IMR-90 (cell line): ENCODE data around the gene RDH16. TPM values are rescaled to one million over a fixed set of nuclear protein-coding genes. Genes with fewer than 3 reads are reported as not detected.

Experiments used
- ATAC-seq: fragments of 200-7000 bp; cut with Tn5 transposase; 2 replicates; pipeline ENCODE4 v1.9.1; 2020; ENCODE audit warnings: low read depth, mild to moderate bottlenecking, moderate library complexity
- BruUV-seq: library from RNA; stranded (reverse); fragments of 400-500 nt; replicated peaks from 2 replicates; lab custom pipeline; 2021; lab: Mats Ljungman, UMichigan
- CTCF ChIA-PET: fragments of 300-600 bp; formaldehyde crosslinking; extraction: SDS; loops from one replicate; lab custom pipeline; 2021; ENCODE audit warnings: antibody characterized with exemption; lab: Yijun Ruan, JAX
- POLR2A ChIA-PET: fragments of 300-600 bp; sonication (Branson Sonifier 250); formaldehyde crosslinking; loops from one replicate; lab custom pipeline; 2022; ENCODE audit warnings: antibody characterized with exemption; ENCODE audit not compliant: unreplicated experiment; lab: Charles Lee
- DNase-seq: peaks from one replicate; pipeline ENCODE4 v3.0.0; 2013
- H2AFZ ChIP-seq: replicated peaks from 2 replicates; pipeline ENCODE3; 2013; ENCODE audit warnings: low read length, mild to moderate bottlenecking; ENCODE audit not compliant: poor library complexity
- H2AK5ac ChIP-seq: 2 replicates; pipeline ENCODE4 v1.6.1; 2013; ENCODE audit warnings: low read depth, low read length, inconsistent platforms
- H2AK9ac ChIP-seq: replicated peaks from 2 replicates; pipeline ENCODE3; 2013; ENCODE audit warnings: mild to moderate bottlenecking, low read depth, low read length, moderate library complexity; ENCODE audit not compliant: poor library complexity
- H2BK120ac ChIP-seq: 2 replicates; pipeline ENCODE4 v1.6.1; 2013; ENCODE audit warnings: low read depth, low read length, inconsistent platforms
- H2BK15ac ChIP-seq: 3 replicates; pipeline ENCODE4 v1.6.1; 2013; ENCODE audit warnings: low read depth, low read length, inconsistent platforms
- H2BK20ac ChIP-seq: 2 replicates; pipeline ENCODE4 v1.6.1; 2013; ENCODE audit warnings: low read depth, mild to moderate bottlenecking, inconsistent platforms, low read length, moderate library complexity
- H2BK5ac ChIP-seq: 2 replicates; pipeline ENCODE4 v1.6.1; 2013; ENCODE audit warnings: mild to moderate bottlenecking, low read depth, low read length, inconsistent platforms; ENCODE audit not compliant: poor library complexity, severe bottlenecking
- H3K14ac ChIP-seq: replicated peaks from 2 replicates; pipeline ENCODE4 v1.6.1; 2013; ENCODE audit warnings: low read depth, low read length, inconsistent platforms
- H3K18ac ChIP-seq: 2 replicates; pipeline ENCODE4 v1.6.1; 2013; ENCODE audit warnings: low read depth, low read length, control low read depth
- H3K23ac ChIP-seq: 2 replicates; pipeline ENCODE4 v1.6.1; 2013; ENCODE audit warnings: low read depth, low read length, inconsistent platforms
- H3K27ac ChIP-seq: 2 replicates; pipeline ENCODE4 v1.5.1; 2013; ENCODE audit warnings: mild to moderate bottlenecking, control low read depth, low read length; ENCODE audit not compliant: insufficient read depth
- H3K27me3 ChIP-seq: 2 replicates; pipeline ENCODE4 v1.6.1; 2013; ENCODE audit warnings: low read length; ENCODE audit not compliant: control insufficient read depth, insufficient read depth
- H3K36me3 ChIP-seq: 2 replicates; pipeline ENCODE4 v1.6.1; 2013; ENCODE audit warnings: low read length, mixed read lengths; ENCODE audit not compliant: control insufficient read depth, insufficient read depth
- H3K4ac ChIP-seq: 2 replicates; pipeline ENCODE4 v1.6.1; 2013; ENCODE audit warnings: low read depth, low read length, inconsistent platforms
- H3K4me1 ChIP-seq: 2 replicates; pipeline ENCODE4 v1.6.1; 2013; ENCODE audit warnings: low read length, mixed read lengths; ENCODE audit not compliant: control insufficient read depth, insufficient read depth
- H3K4me2 ChIP-seq: 2 replicates; pipeline ENCODE4 v1.6.1; 2013; ENCODE audit warnings: low read depth, mild to moderate bottlenecking, control low read depth, low read length, moderate library complexity
- H3K4me3 ChIP-seq: 2 replicates; pipeline ENCODE4 v1.5.1; 2013; ENCODE audit warnings: low read depth, mild to moderate bottlenecking, control low read depth, low read length, moderate library complexity; ENCODE audit not compliant: insufficient read depth
- H3K56ac ChIP-seq: 2 replicates; pipeline ENCODE4 v1.6.1; 2013; ENCODE audit warnings: low read length, inconsistent platforms; ENCODE audit not compliant: insufficient read depth; ENCODE audit errors: extremely low read depth
- H3K79me1 ChIP-seq, 2 experiments: 2 replicates each; pipeline ENCODE4 v1.6.1; 2013; ENCODE audit warnings: low read length in 2 of 2, inconsistent platforms in 1 of 2, low read depth in 1 of 2
- H3K9ac ChIP-seq: 2 replicates; pipeline ENCODE4 v1.6.1; 2013; ENCODE audit warnings: low read depth, low read length, control low read depth
- H3K9me1 ChIP-seq: 2 replicates; pipeline ENCODE4 v1.6.1; 2013; ENCODE audit warnings: low read length, inconsistent platforms; ENCODE audit not compliant: insufficient read depth
- H3K9me3 ChIP-seq: 2 replicates; pipeline ENCODE4 v1.6.1; 2013; ENCODE audit warnings: low read length; ENCODE audit not compliant: control insufficient read depth, insufficient read depth
- H4K20me1 ChIP-seq: 2 replicates; pipeline ENCODE4 v1.6.1; 2013; ENCODE audit warnings: low read length, inconsistent platforms; ENCODE audit not compliant: insufficient read depth
- H4K5ac ChIP-seq: 2 replicates; pipeline ENCODE4 v1.6.1; 2013; ENCODE audit warnings: mild to moderate bottlenecking, low read depth, low read length, control low read depth
- H4K8ac ChIP-seq, 2 experiments: 2 replicates each; pipeline ENCODE4 v1.6.1; 2013; ENCODE audit warnings: low read depth in 2 of 2, low read length in 2 of 2, control low read depth in 1 of 2, inconsistent platforms in 1 of 2
- H4K91ac ChIP-seq: 2 replicates; pipeline ENCODE4 v1.6.1; 2013; ENCODE audit warnings: low read depth, low read length, inconsistent platforms; ENCODE audit not compliant: insufficient read depth
- BHLHE40 ChIP-seq: fragments of 150-350 bp; IDR thresholded peaks from 2 replicates; pipeline ENCODE4 v1.6.1; 2016; ENCODE audit warnings: mild to moderate bottlenecking, low read depth, low read length
- CEBPB ChIP-seq: IDR thresholded peaks from 2 replicates; pipeline ENCODE4 v1.6.1; 2012; ENCODE audit warnings: low read depth, low read length, improper control_type of control experiment
- CHD1 ChIP-seq: IDR thresholded peaks from 2 replicates; pipeline ENCODE4 v1.6.1; 2012; ENCODE audit warnings: low read depth, low read length, improper control_type of control experiment
- FOS ChIP-seq: fragments of 150-350 bp; IDR thresholded peaks from 2 replicates; pipeline ENCODE4 v1.6.1; 2016; ENCODE audit warnings: low read depth, low read length
- MAFK ChIP-seq: IDR thresholded peaks from 2 replicates; pipeline ENCODE4 v1.6.1; 2012; ENCODE audit warnings: low read depth, low read length, improper control_type of control experiment
- MAZ ChIP-seq: IDR thresholded peaks from 2 replicates; pipeline ENCODE4 v1.6.1; 2012; ENCODE audit warnings: low read depth, mild to moderate bottlenecking, low read length, improper control_type of control experiment, moderate library complexity, borderline replicate concordance
- MXI1 ChIP-seq: IDR thresholded peaks from 2 replicates; pipeline ENCODE4 v1.6.1; 2012; ENCODE audit warnings: low read depth, mild to moderate bottlenecking, low read length, moderate library complexity, borderline replicate concordance
- NFE2L2 ChIP-seq: fragments of 150-350 bp; IDR thresholded peaks from 2 replicates; pipeline ENCODE4 v1.6.1; 2016; ENCODE audit warnings: low read depth, mild to moderate bottlenecking, low read length
- POLR2A ChIP-seq: IDR thresholded peaks from 2 replicates; pipeline ENCODE4 v1.6.1; 2012; ENCODE audit warnings: mild to moderate bottlenecking, low read depth, low read length
- RAD21 ChIP-seq: IDR thresholded peaks from 2 replicates; pipeline ENCODE4 v1.6.1; 2012; ENCODE audit warnings: low read length, improper control_type of control experiment
- RCOR1 ChIP-seq: IDR thresholded peaks from 2 replicates; pipeline ENCODE4 v1.6.1; 2012; ENCODE audit warnings: mild to moderate bottlenecking, low read length, improper control_type of control experiment; ENCODE audit not compliant: insufficient replicate concordance
- RFX5 ChIP-seq: IDR thresholded peaks from 2 replicates; pipeline ENCODE4 v1.8.0; 2012; ENCODE audit warnings: low read depth, mild to moderate bottlenecking, low read length, moderate library complexity
- SMC3 ChIP-seq: fragments of 150-350 bp; IDR thresholded peaks from 2 replicates; pipeline ENCODE4 v1.6.1; 2016; ENCODE audit warnings: low read depth, mild to moderate bottlenecking, antibody characterized with exemption, low read length, moderate library complexity
- WGBS, 2 experiments: methylation state at CpG; one replicate each; pipeline versions ENCODE4 v1.1.5 to v1.1.7; 2013; ENCODE audit warnings: missing lambda C conversion rate in 2 of 2; ENCODE audit not compliant: insufficient read length in 1 of 2; ENCODE audit errors: extremely low coverage in 2 of 2; 5-methylcytosine and 5-hydroxymethylcytosine counted together
- dilution Hi-C: fragments of 300-500 bp; cut with HindIII; formaldehyde crosslinking; loops from one replicate; pipeline ENCODE4 v1.14.3; 2018; ENCODE audit warnings: low sequenced_read_pairs; ENCODE audit not compliant: unreplicated experiment
- in situ Hi-C: fragments of 300-500 bp; cut with MboI; formaldehyde crosslinking; loops from 3 replicates; pipeline ENCODE4 v1.14.3; 2019; ENCODE audit warnings: low sequenced_read_pairs, inconsistent platforms, mixed read lengths
- intact Hi-C: fragments of 100-400 bp; cut with micrococcal nuclease; formaldehyde crosslinking; loops from 2 replicates; pipeline ENCODE4 v1.10.0; 2022
- polyA plus RNA-seq, 3 experiments: library from polyadenylated mRNA; depleted of rRNA; stranded (reverse); fragments of >200 nt; gene quantifications; 2 replicates each; pipeline ENCODE4 v1.2.3, GENCODE V29; 2012; ENCODE audit warnings: low replicate concordance in 1 of 3
- total RNA-seq: library from RNA; depleted of rRNA; stranded (reverse); fragments of >200 nt; gene quantifications from 2 replicates; pipeline ENCODE4 v1.2.3, GENCODE V29; 2012
- TF ChIP-seq, protein P1 (sequence below): conservative IDR thresholded peaks from 2 replicates; pipeline ENCODE4 v1.5.1; 2012; ENCODE audit warnings: mild to moderate bottlenecking, low read depth, low read length, improper control_type of control experiment
- TF ChIP-seq, protein P2 (sequence below): fragments of 150-350 bp; IDR thresholded peaks from 2 replicates; pipeline ENCODE4 v1.6.1; 2016; ENCODE audit warnings: low read depth, mild to moderate bottlenecking, low read length, moderate library complexity, borderline replicate concordance
- TF ChIP-seq, protein P3 (sequence below): fragments of 150-350 bp; IDR thresholded peaks from 2 replicates; pipeline ENCODE4 v1.6.1; 2017; ENCODE audit warnings: mild to moderate bottlenecking, antibody characterized with exemption, low read length, low read depth

The RDH16 gene
- total and polyA plus RNA-seq, 2 of the 4 experiments (the other 2 are of a cell fraction): not detected

DNA sequence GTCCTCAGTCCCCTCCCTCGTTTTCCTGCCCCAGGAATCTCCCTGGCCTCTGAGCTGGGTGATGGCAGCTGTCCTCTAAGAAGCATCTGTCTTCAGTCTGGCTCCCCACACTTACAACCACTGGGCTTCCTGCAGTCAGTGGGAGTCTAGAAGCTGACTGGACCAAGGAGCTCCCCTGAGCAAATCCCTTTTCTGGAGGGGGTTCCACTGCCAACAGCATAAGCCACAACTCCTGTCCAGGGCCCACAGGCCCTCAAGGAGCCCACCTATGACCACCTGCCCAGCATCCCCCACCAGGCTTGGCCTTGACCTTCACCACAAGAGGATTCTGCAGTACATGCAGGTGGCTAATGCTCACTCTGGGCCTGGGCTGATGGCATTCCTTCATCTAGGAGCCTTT, 4.1 kb downstream of the RDH16 start:
- H3K27ac ChIP-seq: no peak overlapping the region
- no peak overlapping the region for H2AK5ac ChIP-seq
- H2BK120ac ChIP-seq: no peak overlapping the region
- no peak overlapping the region for H3K4me3 ChIP-seq
- no peak overlapping the region for H2AK9ac ChIP-seq
- H4K8ac ChIP-seq: no peak overlapping the region
- WGBS, 2 experiments: no CpG with 5 or more reads among the region's 1 CpG
- H4K91ac ChIP-seq: no peak overlapping the region
- no peak overlapping the region for H3K4me2 ChIP-seq
- CTCF ChIA-PET: no interaction called here
- H2AFZ ChIP-seq: no peak overlapping the region
- dilution Hi-C loops (no loop called here), intact Hi-C loops (no loop called here), in situ Hi-C loops (no loop called here)
- no peak overlapping the region for H2BK15ac ChIP-seq
- H3K56ac ChIP-seq: no peak overlapping the region
- POLR2A ChIA-PET: no interaction called here
- DNase-seq (no peak), ATAC-seq (no peak)
- no peak overlapping the region for H3K9ac ChIP-seq
- H3K23ac ChIP-seq: no peak overlapping the region
- BruUV-seq: no TSS peak
- peaks cover 45% of the 10 kb centered on the region for H3K27me3 ChIP-seq
- H2BK20ac ChIP-seq: no peak overlapping the region
- no peaks in the 10 kb centered on the region for H3K79me1 ChIP-seq
- no peaks in the 10 kb centered on the region for H4K20me1 ChIP-seq
- H3K14ac ChIP-seq: no peak overlapping the region
- H3K9me3 ChIP-seq: peaks cover 3% of the 10 kb centered on the region
- 0 out of 2 replicates have a peak, but pooled peaks cover 5% of the 10 kb centered on the region for H3K9me1 ChIP-seq
- no peak overlapping the region for H4K5ac ChIP-seq
- no peaks in the 10 kb centered on the region for H3K4me1 ChIP-seq
- TF ChIP-seq MAZ (no peak), MXI1 (no peak), NFE2L2 (no peak), RCOR1 (no peak), RAD21 (no peak), MAFK (no peak), BHLHE40 (no peak), RFX5 (no peak), POLR2A (no peak), SMC3 (no peak), CHD1 (no peak), FOS (no peak), CEBPB (no peak)
- TF ChIP-seq, protein P1, sequence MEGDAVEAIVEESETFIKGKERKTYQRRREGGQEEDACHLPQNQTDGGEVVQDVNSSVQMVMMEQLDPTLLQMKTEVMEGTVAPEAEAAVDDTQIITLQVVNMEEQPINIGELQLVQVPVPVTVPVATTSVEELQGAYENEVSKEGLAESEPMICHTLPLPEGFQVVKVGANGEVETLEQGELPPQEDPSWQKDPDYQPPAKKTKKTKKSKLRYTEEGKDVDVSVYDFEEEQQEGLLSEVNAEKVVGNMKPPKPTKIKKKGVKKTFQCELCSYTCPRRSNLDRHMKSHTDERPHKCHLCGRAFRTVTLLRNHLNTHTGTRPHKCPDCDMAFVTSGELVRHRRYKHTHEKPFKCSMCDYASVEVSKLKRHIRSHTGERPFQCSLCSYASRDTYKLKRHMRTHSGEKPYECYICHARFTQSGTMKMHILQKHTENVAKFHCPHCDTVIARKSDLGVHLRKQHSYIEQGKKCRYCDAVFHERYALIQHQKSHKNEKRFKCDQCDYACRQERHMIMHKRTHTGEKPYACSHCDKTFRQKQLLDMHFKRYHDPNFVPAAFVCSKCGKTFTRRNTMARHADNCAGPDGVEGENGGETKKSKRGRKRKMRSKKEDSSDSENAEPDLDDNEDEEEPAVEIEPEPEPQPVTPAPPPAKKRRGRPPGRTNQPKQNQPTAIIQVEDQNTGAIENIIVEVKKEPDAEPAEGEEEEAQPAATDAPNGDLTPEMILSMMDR: no peak
- TF ChIP-seq, protein P2, sequence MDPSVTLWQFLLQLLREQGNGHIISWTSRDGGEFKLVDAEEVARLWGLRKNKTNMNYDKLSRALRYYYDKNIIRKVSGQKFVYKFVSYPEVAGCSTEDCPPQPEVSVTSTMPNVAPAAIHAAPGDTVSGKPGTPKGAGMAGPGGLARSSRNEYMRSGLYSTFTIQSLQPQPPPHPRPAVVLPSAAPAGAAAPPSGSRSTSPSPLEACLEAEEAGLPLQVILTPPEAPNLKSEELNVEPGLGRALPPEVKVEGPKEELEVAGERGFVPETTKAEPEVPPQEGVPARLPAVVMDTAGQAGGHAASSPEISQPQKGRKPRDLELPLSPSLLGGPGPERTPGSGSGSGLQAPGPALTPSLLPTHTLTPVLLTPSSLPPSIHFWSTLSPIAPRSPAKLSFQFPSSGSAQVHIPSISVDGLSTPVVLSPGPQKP: no peak
- TF ChIP-seq, protein P3, sequence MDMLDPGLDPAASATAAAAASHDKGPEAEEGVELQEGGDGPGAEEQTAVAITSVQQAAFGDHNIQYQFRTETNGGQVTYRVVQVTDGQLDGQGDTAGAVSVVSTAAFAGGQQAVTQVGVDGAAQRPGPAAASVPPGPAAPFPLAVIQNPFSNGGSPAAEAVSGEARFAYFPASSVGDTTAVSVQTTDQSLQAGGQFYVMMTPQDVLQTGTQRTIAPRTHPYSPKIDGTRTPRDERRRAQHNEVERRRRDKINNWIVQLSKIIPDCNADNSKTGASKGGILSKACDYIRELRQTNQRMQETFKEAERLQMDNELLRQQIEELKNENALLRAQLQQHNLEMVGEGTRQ: no peak
- no peaks in the 10 kb centered on the region for H3K36me3 ChIP-seq
- no peak overlapping the region for H2BK5ac ChIP-seq
- no peak overlapping the region for H3K18ac ChIP-seq
- H3K4ac ChIP-seq: no peak overlapping the region
